ENCODE results near the gene SLC48A1. TPM values are rescaled to one million over a fixed set of nuclear protein-coding genes. Genes with fewer than 3 reads are reported as not detected.
A peak's percentile ranks its signal among the peaks of the same experiment; 100 is the strongest.

SLC48A1 gene
- 1 to 10 TPM; 5.9 to 6.9 TPM for total RNA-seq
- total RNA-seq, result 8.1 to 11.1 reads per million in 2 donors

GRCh38 chr12:47773062-47773857 is at the start of gene SLC48A1:
Gene SLC48A1 (plus strand): TSS chr12:47773238. CDS start chr12:47773305, 67 bp downstream.
- ATAC-seq (peak; percentile 94), DNase-seq (peak; percentile 71 to 74 (median 73))
- no peaks in the 10 kb centered on the region for H3K9me3 ChIP-seq (ENCODE audit: control insufficient read depth, low read length, poor library complexity, severe bottlenecking)
- H3K4me3 Mint-ChIP-seq, result peak within 1 kb of the TSS; percentile 95
- peak within 1 kb of the TSS; percentile 81 for H3K27ac Mint-ChIP-seq
- no peaks in the 10 kb centered on the region for H3K27me3 Mint-ChIP-seq
- no peaks in the 10 kb centered on the region for H3K36me3 Mint-ChIP-seq (ENCODE audit: low read depth)
- peaks cover 11% of the 10 kb centered on the region for H3K4me1 Mint-ChIP-seq

GRCh38 chr12:47725091-47725772 is 47.8 kb upstream of the SLC48A1 start, which contains the start of gene ENDOU:
Gene ENDOU (minus strand): TSS chr12:47725490. CDS start chr12:47725413, 77 bp downstream.
- Mint-ChIP-seq H3K36me3 (ENCODE audit: low read depth) (peaks cover 5% of the 10 kb centered on the region), H3K27me3 (no peaks in the 10 kb centered on the region), H3K27ac (no peak within 1 kb of the TSS), H3K4me3 (no peak within 1 kb of the TSS), H3K4me1 (peaks cover 29% of the 10 kb centered on the region)
- DNase-seq (no peak), ATAC-seq (no peak)
- H3K9me3 ChIP-seq (ENCODE audit: control insufficient read depth, low read length, poor library complexity, severe bottlenecking), result no peaks in the 10 kb centered on the region

GRCh38 chr12:47725893-47726292 is 47.1 kb upstream of the SLC48A1 start:
- DNase-seq (no peak), ATAC-seq (no peak)
- H3K9me3 ChIP-seq (ENCODE audit: control insufficient read depth, low read length, poor library complexity, severe bottlenecking), result no peaks in the 10 kb centered on the region
- H3K36me3 Mint-ChIP-seq (ENCODE audit: low read depth), result peaks cover 5% of the 10 kb centered on the region
- H3K4me1 Mint-ChIP-seq, result peaks cover 27% of the 10 kb centered on the region
- no peak overlapping the region for H3K27ac Mint-ChIP-seq
- no peaks in the 10 kb centered on the region for H3K27me3 Mint-ChIP-seq
- H3K4me3 Mint-ChIP-seq, result no peak overlapping the region

- Mint-ChIP-seq H3K4me1 (peaks cover 7% of the 10 kb centered on the region), H3K27ac (no peak overlapping the region), H3K27me3 (no peaks in the 10 kb centered on the region), H3K36me3 (ENCODE audit: low read depth) (no peaks in the 10 kb centered on the region), H3K4me3 (no peak overlapping the region)
- ATAC-seq, result no peak
- DNase-seq, result no peak
- no peaks in the 10 kb centered on the region for H3K9me3 ChIP-seq (ENCODE audit: control insufficient read depth, low read length, poor library complexity, severe bottlenecking)
Observed at GRCh38 chr12:47729233-47729632, 43.8 kb upstream of the SLC48A1 start.

GRCh38 chr12:47730341-47730744 is 42.7 kb upstream of the SLC48A1 start:
- ATAC-seq (no peak), DNase-seq (no peak)
- H3K4me1 Mint-ChIP-seq, result peaks cover 7% of the 10 kb centered on the region
- no peaks in the 10 kb centered on the region for H3K36me3 Mint-ChIP-seq (ENCODE audit: low read depth)
- no peak overlapping the region for H3K4me3 Mint-ChIP-seq
- H3K27me3 Mint-ChIP-seq, result no peaks in the 10 kb centered on the region
- no peaks in the 10 kb centered on the region for H3K9me3 ChIP-seq (ENCODE audit: control insufficient read depth, low read length, poor library complexity, severe bottlenecking)
- no peak overlapping the region for H3K27ac Mint-ChIP-seq

GRCh38 chr12:47731723-47732122 is 41.3 kb upstream of the SLC48A1 start:
- no peaks in the 10 kb centered on the region for H3K27me3 Mint-ChIP-seq
- no peaks in the 10 kb centered on the region for H3K9me3 ChIP-seq (ENCODE audit: control insufficient read depth, low read length, poor library complexity, severe bottlenecking)
- no peak overlapping the region for H3K27ac Mint-ChIP-seq
- ATAC-seq, result no peak
- DNase-seq, result no peak
- H3K4me3 Mint-ChIP-seq, result no peak overlapping the region
- no peaks in the 10 kb centered on the region for H3K36me3 Mint-ChIP-seq (ENCODE audit: low read depth)
- H3K4me1 Mint-ChIP-seq, result peaks cover 7% of the 10 kb centered on the region

- DNase-seq, result no peak
- no peaks in the 10 kb centered on the region for H3K36me3 Mint-ChIP-seq (ENCODE audit: low read depth)
- H3K27ac Mint-ChIP-seq, result no peak overlapping the region
- peaks cover 7% of the 10 kb centered on the region for H3K4me1 Mint-ChIP-seq
- no peak for ATAC-seq
- no peak overlapping the region for H3K4me3 Mint-ChIP-seq
- no peaks in the 10 kb centered on the region for H3K9me3 ChIP-seq (ENCODE audit: control insufficient read depth, low read length, poor library complexity, severe bottlenecking)
- no peaks in the 10 kb centered on the region for H3K27me3 Mint-ChIP-seq
Observed at GRCh38 chr12:47732504-47732903, 40.5 kb upstream of the SLC48A1 start.

GRCh38 chr12:47733142-47733541 is 39.9 kb upstream of the SLC48A1 start:
- no peaks in the 10 kb centered on the region for H3K36me3 Mint-ChIP-seq (ENCODE audit: low read depth)
- H3K4me3 Mint-ChIP-seq, result no peak overlapping the region
- H3K27ac Mint-ChIP-seq, result no peak overlapping the region
- ATAC-seq (no peak), DNase-seq (no peak)
- H3K9me3 ChIP-seq (ENCODE audit: control insufficient read depth, low read length, poor library complexity, severe bottlenecking), result no peaks in the 10 kb centered on the region
- peaks cover 4% of the 10 kb centered on the region for H3K4me1 Mint-ChIP-seq
- no peaks in the 10 kb centered on the region for H3K27me3 Mint-ChIP-seq

- Mint-ChIP-seq H3K27me3 (no peaks in the 10 kb centered on the region), H3K4me1 (peaks cover 13% of the 10 kb centered on the region), H3K36me3 (ENCODE audit: low read depth) (no peaks in the 10 kb centered on the region), H3K4me3 (no peak overlapping the region), H3K27ac (no peak overlapping the region)
- DNase-seq, result no peak
- H3K9me3 ChIP-seq (ENCODE audit: control insufficient read depth, low read length, poor library complexity, severe bottlenecking), result no peaks in the 10 kb centered on the region
- ATAC-seq, result no peak
Observed at GRCh38 chr12:47734725-47735480, 38.1 kb upstream of the SLC48A1 start.

GRCh38 chr12:47735649-47736048 is 37.4 kb upstream of the SLC48A1 start:
- Mint-ChIP-seq H3K4me1 (peaks cover 13% of the 10 kb centered on the region), H3K27me3 (no peaks in the 10 kb centered on the region), H3K27ac (peak overlapping the region; percentile 34), H3K36me3 (ENCODE audit: low read depth) (no peaks in the 10 kb centered on the region), H3K4me3 (no peak overlapping the region)
- no peaks in the 10 kb centered on the region for H3K9me3 ChIP-seq (ENCODE audit: control insufficient read depth, low read length, poor library complexity, severe bottlenecking)
- DNase-seq (no peak), ATAC-seq (no peak)

GRCh38 chr12:47736216-47736615 is 36.8 kb upstream of the SLC48A1 start:
- peak overlapping the region; percentile 34 for H3K27ac Mint-ChIP-seq
- no peak for DNase-seq
- no peaks in the 10 kb centered on the region for H3K36me3 Mint-ChIP-seq (ENCODE audit: low read depth)
- no peak overlapping the region for H3K4me3 Mint-ChIP-seq
- ATAC-seq, result no peak
- H3K27me3 Mint-ChIP-seq, result no peaks in the 10 kb centered on the region
- no peaks in the 10 kb centered on the region for H3K9me3 ChIP-seq (ENCODE audit: control insufficient read depth, low read length, poor library complexity, severe bottlenecking)
- peaks cover 17% of the 10 kb centered on the region for H3K4me1 Mint-ChIP-seq

- H3K9me3 ChIP-seq (ENCODE audit: control insufficient read depth, low read length, poor library complexity, severe bottlenecking), result no peaks in the 10 kb centered on the region
- H3K4me1 Mint-ChIP-seq, result peaks cover 21% of the 10 kb centered on the region
- peak overlapping the region; percentile 49 for H3K27ac Mint-ChIP-seq
- no peaks in the 10 kb centered on the region for H3K36me3 Mint-ChIP-seq (ENCODE audit: low read depth)
- no peak for DNase-seq
- no peaks in the 10 kb centered on the region for H3K27me3 Mint-ChIP-seq
- ATAC-seq, result no peak
- peak overlapping the region; percentile 12 for H3K4me3 Mint-ChIP-seq
Observed at GRCh38 chr12:47736877-47737676, 36.0 kb upstream of the SLC48A1 start.

Measured in T-helper 17 cell (primary cell).